A549 (cell line): ENCODE data around the gene NHSL1. TPM values are rescaled to one million over a fixed set of nuclear protein-coding genes. Genes with fewer than 3 reads are reported as not detected.

Experiments
- ATAC-seq, 2 experiments: fragments of 200-7000 bp in 1 of 2; fragments of >200 bp in 1 of 2; cut with Nextera tagmentation in 1 of 2; cut with Tn5 transposase in 1 of 2; 3 replicates each; pipeline versions ENCODE4 v1.8.0 to v1.9.1; 2018 to 2020; ENCODE audit warnings: mild to moderate bottlenecking in 1 of 2, moderate library complexity in 1 of 2
- CTCF ChIA-PET: fragments of 300-600 bp; sonication (Branson Sonifier 250); formaldehyde crosslinking; extraction: SDS; loops from one replicate; lab custom pipeline; 2021; ENCODE audit warnings: antibody characterized with exemption, inconsistent platforms; lab: Yijun Ruan, JAX
- POLR2A ChIA-PET: fragments of 350-600 bp; formaldehyde crosslinking; extraction: SDS; loops from one replicate; lab custom pipeline; 2021; ENCODE audit warnings: antibody characterized with exemption, inconsistent platforms; lab: Yijun Ruan, JAX
- DNase-seq, 2 experiments: peaks; one replicate each; pipeline versions ENCODE4 v3.0.0 to v3.0.0-alpha.2; 2011 to 2016; ENCODE audit warnings: low read depth in 1 of 2, low spot score in 1 of 2
- FAIRE-seq: peaks from 2 replicates; lab custom pipeline; 2011; peaks lifted over from hg19 to GRCh38; lab: Jason Lieb, UNC
- H3K27ac ChIP-seq, 2 experiments: fragments of >200 bp; sonication (Bioruptor Twin); formaldehyde crosslinking; 3 replicates each; pipeline ENCODE4 v1.5.1; 2016 to 2017
- H3K4me1 ChIP-seq: fragments of >200 bp; sonication (Bioruptor Twin); formaldehyde crosslinking; 3 replicates; pipeline ENCODE4 v1.6.1; 2016
- H3K4me2 ChIP-seq: fragments of >200 bp; sonication (Bioruptor Twin); formaldehyde crosslinking; 3 replicates; pipeline ENCODE4 v1.6.1; 2016
- H3K4me3 ChIP-seq: fragments of >200 bp; sonication (Bioruptor Twin); formaldehyde crosslinking; 3 replicates; pipeline ENCODE4 v1.5.1; 2016
- H3K9me3 ChIP-seq: fragments of >200 bp; sonication (Bioruptor Twin); formaldehyde crosslinking; 3 replicates; pipeline ENCODE4 v1.6.1; 2016
- BCL3 ChIP-seq: fragments of >200 bp; sonication (Bioruptor Twin); formaldehyde crosslinking; IDR thresholded peaks from 3 replicates; pipeline ENCODE4 v1.6.1; 2016
- BHLHE40 ChIP-seq: IDR thresholded peaks from 2 replicates; pipeline ENCODE4 v1.6.1; 2012; ENCODE audit warnings: low read depth, low read length, inconsistent platforms
- CEBPB ChIP-seq, 2 experiments: fragments of >200 bp in 1 of 2; sonication (Bioruptor Twin) in 1 of 2; formaldehyde crosslinking in 1 of 2; IDR thresholded peaks; 2 replicates each; pipeline ENCODE4 v1.6.1; 2012 to 2016
- E2F6 ChIP-seq: IDR thresholded peaks from 2 replicates; pipeline ENCODE4 v1.6.1; 2012; ENCODE audit warnings: low read depth, borderline replicate concordance
- ESRRA ChIP-seq: fragments of 150-350 bp; IDR thresholded peaks from 2 replicates; pipeline ENCODE4 v1.6.1; 2014; ENCODE audit warnings: mild to moderate bottlenecking, low read length, borderline replicate concordance
- FOSL2 ChIP-seq, 2 experiments: fragments of 450-650 bp in 1 of 2; fragments of >200 bp in 1 of 2; sonication (Bioruptor Twin) in 1 of 2; formaldehyde crosslinking; IDR thresholded peaks; 2 replicates each; pipeline versions ENCODE4 v1.5.0 to v1.6.1; 2016 to 2020; ENCODE audit warnings: mild to moderate bottlenecking in 1 of 2, moderate library complexity in 1 of 2
- HMGXB4 ChIP-seq: fragments of 250-450 bp; sonication (Bioruptor Pico); IDR thresholded peaks from 2 replicates; pipeline ENCODE4 v1.5.0; 2021; ENCODE audit warnings: mild to moderate bottlenecking, moderate library complexity, borderline replicate concordance
- HOXA7 ChIP-seq: fragments of 250-450 bp; sonication (Bioruptor Pico); IDR thresholded peaks from 2 replicates; pipeline ENCODE4 v1.5.0; 2020; ENCODE audit warnings: mild to moderate bottlenecking, moderate library complexity
- HOXB5 ChIP-seq: fragments of 250-450 bp; sonication (Bioruptor Pico); IDR thresholded peaks from 2 replicates; pipeline ENCODE4 v1.5.0; 2020; ENCODE audit warnings: mild to moderate bottlenecking, moderate library complexity
- KDM5A ChIP-seq: fragments of 200-600 bp; sonication (generic); IDR thresholded peaks from 2 replicates; pipeline ENCODE4 v1.6.1; 2016; ENCODE audit warnings: antibody characterized with exemption, mild to moderate bottlenecking
- MAZ ChIP-seq: fragments of 150-350 bp; IDR thresholded peaks from 2 replicates; pipeline ENCODE4 v1.6.1; 2014; ENCODE audit warnings: antibody characterized with exemption, low read depth, low read length, borderline replicate concordance
- MYC ChIP-seq: IDR thresholded peaks from 2 replicates; pipeline ENCODE4 v1.6.1; 2012; ENCODE audit warnings: mild to moderate bottlenecking, inconsistent platforms, low read length, improper control_type of control experiment, borderline replicate concordance
- PBX3 ChIP-seq: IDR thresholded peaks from 2 replicates; pipeline ENCODE4 v1.6.1; 2012
- POLR2AphosphoS2 ChIP-seq: conservative IDR thresholded peaks from 2 replicates; pipeline ENCODE4 v1.6.1; 2012; ENCODE audit warnings: low read length, improper control_type of control experiment, inconsistent platforms
- REST ChIP-seq: fragments of 200-600 bp; sonication (generic); IDR thresholded peaks from 2 replicates; pipeline ENCODE4 v1.6.1; 2016; ENCODE audit warnings: antibody characterized with exemption, mild to moderate bottlenecking, moderate library complexity
- USF2 ChIP-seq: fragments of 450-650 bp; IDR thresholded peaks from 2 replicates; pipeline ENCODE4 v1.6.1; 2014; ENCODE audit warnings: antibody characterized with exemption
- ZC3H11A ChIP-seq: fragments of 450-650 bp; IDR thresholded peaks from 2 replicates; pipeline ENCODE4 v1.6.1; 2014; ENCODE audit warnings: antibody characterized with exemption, mild to moderate bottlenecking
- WGBS: methylation state at CpG from one replicate; pipeline ENCODE4 v1.1.6; 2017; ENCODE audit errors: missing lambda C conversion rate; 5-methylcytosine and 5-hydroxymethylcytosine counted together
- polyA plus RNA-seq, 4 experiments: library from polyadenylated mRNA; depleted of rRNA in 3 of 4; stranded (reverse); fragments of >200 nt; fragmentation: RNase III in 1 of 4; extraction: RNeasy Plus Mini Kit Qiagen cat#74134 plus additional on column Dnase treatment in 1 of 4; gene quantifications; 2 replicates in 3 of 4; 3 replicates in 1 of 4; pipeline ENCODE4 v1.2.3, GENCODE V29; 2011 to 2017

NHSL1 gene
- polyA plus RNA-seq, 2 of the 4 experiments (the other 2 are of a cell fraction): 1.6 to 2.8 TPM

GRCh38 chr6:138492113-138492512, 7.2 kb downstream of the NHSL1 start:
- 89% methylated on average over 4 of the region's 4 CpGs for WGBS
- Histone ChIP-seq H3K27ac (no peak overlapping the region), H3K4me3 (no peak overlapping the region), H3K4me2 (no peak overlapping the region), H3K4me1 (peaks cover 3% of the 10 kb centered on the region; the same call in 1 of the 3 replicates), H3K9me3 (no peaks in the 10 kb centered on the region)
- CTCF ChIA-PET: no interaction called here
- ATAC-seq (no peak), DNase-seq (no peak), FAIRE-seq (no peak)
- POLR2A ChIA-PET: no interaction called here
- TF ChIP-seq FOSL2 (IDR thresholded peaks at IDR 0.05): no peak
- TF ChIP-seq FOSL2 (CRISPR knock-in tag; IDR thresholded peaks at IDR 0.05): no peak
- TF ChIP-seq MAZ: no peak

- ATAC-seq (no peak), FAIRE-seq (no peak), DNase-seq (no peak)
- WGBS: 94% methylated on average over 1 of the region's 1 CpG
- Histone ChIP-seq H3K4me2 (no peak overlapping the region), H3K9me3 (no peaks in the 10 kb centered on the region), H3K4me3 (no peak overlapping the region), H3K4me1 (peaks cover 3% of the 10 kb centered on the region; the same call in 1 of the 3 replicates), H3K27ac (no peak overlapping the region)
- TF ChIP-seq MYC: no peak
- no peak for TF ChIP-seq HOXB5 (CRISPR knock-in tag)
- TF ChIP-seq E2F6: no peak
- no peak for TF ChIP-seq PBX3
- TF ChIP-seq USF2: no peak
- TF ChIP-seq REST: no peak
- no peak for TF ChIP-seq ZC3H11A
- no peak for TF ChIP-seq BCL3
- TF ChIP-seq POLR2AphosphoS2: no peak
- no peak for TF ChIP-seq BHLHE40
- no peak for TF ChIP-seq ESRRA
- no peak for TF ChIP-seq CEBPB (IDR thresholded peaks at IDR 0.05)
- TF ChIP-seq HOXA7 (CRISPR knock-in tag): no peak
- TF ChIP-seq HMGXB4 (CRISPR knock-in tag): no peak
- TF ChIP-seq FOSL2 (IDR thresholded peaks at IDR 0.05): no peak
- TF ChIP-seq FOSL2 (CRISPR knock-in tag; IDR thresholded peaks at IDR 0.05): no peak
- no peak for TF ChIP-seq KDM5A
- POLR2A ChIA-PET: no interaction called here
- CTCF ChIA-PET: no interaction called here
Measured at GRCh38 chr6:138491017-138491416, 8.3 kb downstream of the NHSL1 start.
